ENCODE measurements around the gene YPEL3.
A peak's percentile ranks its signal among the peaks of the same experiment; 100 is the strongest.

Gene YPEL3

DNA sequence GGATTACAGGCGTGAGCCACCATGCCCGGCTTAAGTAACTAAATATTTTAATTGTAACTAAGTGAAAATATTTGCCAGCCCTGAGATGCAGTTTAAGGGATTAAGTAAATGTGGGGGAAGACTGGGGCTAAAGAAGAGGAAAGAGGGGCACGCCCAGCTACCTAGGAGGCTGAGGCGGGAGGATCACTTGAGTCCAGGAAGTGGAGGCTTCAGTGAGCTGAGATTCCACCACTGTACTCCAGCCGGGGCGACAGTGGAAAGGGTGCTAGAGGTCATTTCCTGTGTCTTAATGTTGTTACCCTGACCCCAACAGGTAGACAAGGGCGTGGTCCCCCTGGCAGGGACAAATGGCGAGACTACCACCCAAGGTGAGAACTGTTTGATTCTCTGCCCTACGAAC lies 27.7 kb downstream of the YPEL3 start:
- ChIA-PET CTCF (interaction anchor here (0.7 to 1.5 kb wide), 3 partner anchors 8 to 24 kb away, joined by 3 to 7 read pairs (median 5); partner anchors contain the start of gene PPP4C), POLR2A (interaction anchor here (0.5 to 1.5 kb wide), 3 partner anchors 9 to 24 kb away, joined by 3 to 4 read pairs (median 3); partner anchors contain the start of gene TBX6)
- TF ChIP-seq, protein P1, sequence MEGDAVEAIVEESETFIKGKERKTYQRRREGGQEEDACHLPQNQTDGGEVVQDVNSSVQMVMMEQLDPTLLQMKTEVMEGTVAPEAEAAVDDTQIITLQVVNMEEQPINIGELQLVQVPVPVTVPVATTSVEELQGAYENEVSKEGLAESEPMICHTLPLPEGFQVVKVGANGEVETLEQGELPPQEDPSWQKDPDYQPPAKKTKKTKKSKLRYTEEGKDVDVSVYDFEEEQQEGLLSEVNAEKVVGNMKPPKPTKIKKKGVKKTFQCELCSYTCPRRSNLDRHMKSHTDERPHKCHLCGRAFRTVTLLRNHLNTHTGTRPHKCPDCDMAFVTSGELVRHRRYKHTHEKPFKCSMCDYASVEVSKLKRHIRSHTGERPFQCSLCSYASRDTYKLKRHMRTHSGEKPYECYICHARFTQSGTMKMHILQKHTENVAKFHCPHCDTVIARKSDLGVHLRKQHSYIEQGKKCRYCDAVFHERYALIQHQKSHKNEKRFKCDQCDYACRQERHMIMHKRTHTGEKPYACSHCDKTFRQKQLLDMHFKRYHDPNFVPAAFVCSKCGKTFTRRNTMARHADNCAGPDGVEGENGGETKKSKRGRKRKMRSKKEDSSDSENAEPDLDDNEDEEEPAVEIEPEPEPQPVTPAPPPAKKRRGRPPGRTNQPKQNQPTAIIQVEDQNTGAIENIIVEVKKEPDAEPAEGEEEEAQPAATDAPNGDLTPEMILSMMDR (IDR thresholded peaks at IDR 0.05; ENCODE audit: control extremely low read depth, extremely low read depth, low read depth, missing control alignments), result no peak
- no peak for DNase-seq (ENCODE audit: extremely low spot score)

DNA sequence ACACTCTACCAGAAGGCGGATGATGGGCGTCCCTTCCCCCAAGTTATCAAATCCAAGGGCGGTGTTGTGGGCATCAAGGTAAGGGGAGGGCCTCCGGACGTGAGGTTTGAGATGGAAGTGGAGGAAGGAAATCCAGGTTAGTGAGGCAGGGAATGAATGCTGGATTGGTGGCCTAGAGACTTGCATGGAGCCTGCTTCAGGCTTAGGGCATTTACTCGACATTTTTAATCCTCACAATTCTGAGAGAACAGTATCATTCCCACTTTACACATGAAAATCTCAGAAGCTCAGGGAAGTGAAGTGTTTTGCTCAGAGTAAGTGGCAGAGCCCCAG lies 28.5 kb downstream of the YPEL3 start:
- no peak for DNase-seq (ENCODE audit: extremely low spot score)
- CTCF ChIA-PET, result interaction anchor here (1.5 to 3.2 kb wide), 2 partner anchors 9 to 24 kb away, joined by 7 to 21 read pairs; partner anchors contain the start of genes PPP4C and TBX6
- POLR2A ChIA-PET, result interaction anchor here (0.7 kb wide), 1 partner anchor 249 kb away, joined by 4 read pairs; no protein-coding TSS in a partner anchor
- TF ChIP-seq, protein P1 (IDR thresholded peaks at IDR 0.05; ENCODE audit: control extremely low read depth, extremely low read depth, low read depth, missing control alignments), result no peak

DNA sequence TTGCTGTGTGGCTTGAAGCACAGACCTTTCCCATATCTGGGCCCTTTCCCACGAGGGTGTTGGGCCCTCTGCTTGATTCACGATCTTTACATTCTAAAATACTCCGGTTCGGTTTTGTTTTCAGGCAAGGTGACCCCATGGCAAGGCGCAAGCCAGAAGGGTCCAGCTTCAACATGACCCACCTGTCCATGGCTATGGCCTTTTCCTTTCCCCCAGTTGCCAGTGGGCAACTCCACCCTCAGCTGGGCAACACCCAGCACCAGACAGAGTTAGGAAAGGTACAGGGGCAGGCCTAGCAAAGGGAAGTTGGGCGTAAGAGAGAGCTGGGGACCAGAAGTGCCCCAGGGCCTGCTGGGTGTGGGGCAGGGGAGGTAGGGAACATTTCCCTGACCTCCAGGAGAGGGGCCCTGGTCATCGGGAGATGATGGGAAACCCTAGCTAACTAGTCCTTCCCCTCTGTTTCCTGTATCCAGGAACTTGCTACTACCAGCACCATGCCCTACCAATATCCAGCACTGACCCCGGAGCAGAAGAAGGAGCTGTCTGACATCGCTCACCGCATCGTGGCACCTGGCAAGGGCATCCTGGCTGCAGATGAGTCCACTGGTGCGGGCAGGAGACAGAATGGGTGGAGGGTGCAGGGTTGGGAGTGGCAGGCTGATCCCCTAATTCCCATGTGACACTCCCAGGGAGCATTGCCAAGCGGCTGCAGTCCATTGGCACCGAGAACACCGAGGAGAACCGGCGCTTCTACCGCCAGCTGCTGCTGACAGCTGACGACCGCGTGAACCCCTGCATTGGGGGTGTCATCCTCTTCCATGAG lies 29.0 kb downstream of the YPEL3 start:
- ChIA-PET POLR2A (interaction anchor here (0.5 to 1.7 kb wide), 4 partner anchors 13 to 490 kb away, joined by 3 to 5 read pairs (median 4); no protein-coding TSS in a partner anchor), CTCF (interaction anchor here (0.8 to 3.2 kb wide), 3 partner anchors 9 to 25 kb away, joined by 3 to 21 read pairs (median 7); partner anchors contain the start of genes PPP4C and TBX6)
- no peak for DNase-seq (ENCODE audit: extremely low spot score)
- TF ChIP-seq, protein P1 (IDR thresholded peaks at IDR 0.05; ENCODE audit: control extremely low read depth, extremely low read depth, low read depth, missing control alignments), result no peak

DNA sequence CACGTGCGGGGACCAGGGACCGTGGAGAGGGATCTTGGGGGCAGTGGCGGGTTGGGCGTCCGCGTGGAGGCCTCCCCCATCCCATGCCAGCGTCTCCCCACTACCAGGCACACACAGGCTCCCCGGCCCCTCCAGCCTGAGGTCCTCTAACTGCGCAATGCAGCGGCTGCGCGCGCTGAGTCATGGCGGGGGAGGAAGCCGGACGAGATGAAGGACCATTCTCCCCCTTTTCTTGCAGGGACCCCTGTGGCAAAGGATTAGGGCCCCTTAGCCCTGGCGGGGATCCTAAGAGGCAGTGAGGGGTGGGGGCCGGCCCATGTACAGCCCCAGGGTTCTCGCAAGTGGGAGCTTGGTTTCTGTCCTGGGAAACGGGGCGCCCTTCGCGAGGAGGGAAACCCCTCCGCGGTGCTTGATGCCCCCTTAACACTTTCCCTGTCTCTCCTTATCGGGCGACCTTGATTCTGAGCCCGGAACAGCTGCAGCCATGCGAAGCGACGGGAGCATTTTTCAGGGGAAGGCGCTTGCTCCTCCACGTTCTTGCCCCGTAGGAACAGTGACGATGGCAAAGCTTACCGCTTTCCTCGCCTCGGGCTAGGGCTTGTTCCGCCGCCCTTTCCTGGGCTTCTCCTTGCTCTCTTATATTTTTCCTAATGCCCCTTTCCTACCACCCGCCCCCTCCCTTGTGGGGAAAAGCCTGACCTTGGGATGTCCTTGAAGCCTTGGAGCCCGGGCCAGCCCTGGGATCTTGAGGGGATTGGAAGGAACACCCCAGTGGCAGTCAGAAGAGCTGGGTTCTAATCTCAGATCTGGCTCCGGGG lies 29.9 kb downstream of the YPEL3 start:
- POLR2A ChIA-PET, result interaction anchor here (0.5 to 1.7 kb wide), 12 partner anchors 9 to 489 kb away, joined by 3 to 13 read pairs (median 4); partner anchors contain the start of genes PPP4C and TBX6
- CTCF ChIA-PET, result interaction anchor here (0.8 to 3.2 kb wide), 6 partner anchors 9 to 27 kb away, joined by 3 to 21 read pairs (median 6); partner anchors contain the start of gene TBX6
- no peak for DNase-seq (ENCODE audit: extremely low spot score)
- TF ChIP-seq, protein P1 (IDR thresholded peaks at IDR 0.05; ENCODE audit: control extremely low read depth, extremely low read depth, low read depth, missing control alignments), result no peak

DNA sequence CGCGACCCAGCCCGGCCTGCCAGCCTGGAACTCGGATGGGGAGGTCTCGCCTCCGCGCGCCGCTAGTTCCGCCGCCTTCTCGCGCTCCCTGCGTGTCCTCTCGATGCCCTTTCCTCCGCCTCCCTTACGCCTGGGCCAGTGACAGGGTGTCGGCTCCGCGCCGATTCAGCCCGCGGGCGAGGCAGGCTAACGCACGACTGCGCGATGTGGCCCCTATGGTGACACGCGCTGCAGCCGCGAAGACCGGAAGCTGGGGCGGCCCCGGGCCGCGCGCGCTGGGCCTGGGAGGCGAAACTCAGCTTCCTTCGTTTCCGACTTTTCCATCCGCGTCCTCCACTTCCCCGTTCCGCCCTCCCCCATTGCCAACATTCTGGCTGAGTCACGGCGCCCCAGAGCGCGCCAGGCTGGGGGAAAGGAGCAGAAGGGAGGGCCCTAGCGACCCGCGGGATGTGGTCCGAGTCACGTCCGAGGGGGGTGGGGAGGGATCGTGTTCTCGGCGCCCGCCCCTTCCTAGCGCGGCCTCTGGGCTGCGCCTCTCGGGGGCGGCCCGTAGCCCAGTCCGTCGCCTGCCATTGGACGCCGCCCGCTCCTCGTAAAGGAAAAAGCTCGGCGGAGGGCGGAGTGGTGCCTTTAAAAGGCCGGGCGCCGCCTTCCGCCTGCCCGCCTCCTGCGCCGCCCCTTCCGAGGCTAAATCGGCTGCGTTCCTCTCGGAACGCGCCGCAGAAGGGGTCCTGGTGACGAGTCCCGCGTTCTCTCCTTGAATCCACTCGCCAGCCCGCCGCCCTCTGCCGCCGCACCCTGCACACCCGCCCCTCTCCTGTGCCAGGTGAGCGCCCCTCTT lies 30.7 kb downstream of the YPEL3 start, which contains the start of gene ALDOA:
ALDOA (plus strand) TSS at position 659 of the 841 bp plus-strand sequence. CDS start 1,138 bp downstream, outside the sequence.
- peak; percentile 97 for DNase-seq (ENCODE audit: extremely low spot score)
- CTCF ChIA-PET, result interaction anchor here (0.9 to 3.2 kb wide), 6 partner anchors 9 to 28 kb away, joined by 3 to 21 read pairs (median 6); partner anchors contain the start of gene TBX6
- POLR2A ChIA-PET, result interaction anchor here (0.6 to 1.7 kb wide), 12 partner anchors 8 to 404 kb away, joined by 3 to 13 read pairs (median 4); partner anchors contain the start of genes PPP4C and TBX6
- TF ChIP-seq, protein P1 (IDR thresholded peaks at IDR 0.05; ENCODE audit: control extremely low read depth, extremely low read depth, low read depth, missing control alignments), result no peak
